Measurements from ENCODE around the gene PTGER1.

PTGER1 gene

GRCh38 chr19:14477418-14478112 is 2.4 kb upstream of the PTGER1 start:
- H3K36me3 ChIP-seq (ENCODE audit: insufficient read depth, low read length) = peaks cover 22% of the 10 kb centered on the region
- H3K4me1 ChIP-seq (ENCODE audit: insufficient read depth, low read length, severe bottlenecking) = peaks cover 8% of the 10 kb centered on the region
- TF ChIP-seq CTCF (IDR thresholded peaks at IDR 0.05; ENCODE audit: low read length) (no peak), EZH2 (IDR thresholded peaks at IDR 0.05; ENCODE audit: borderline replicate concordance, low read length) (no peak)
- H3K27me3 ChIP-seq (ENCODE audit: insufficient read depth, low read length) = peaks cover 6% of the 10 kb centered on the region; the same call in 1 of the 2 replicates
- no peak overlapping the region for H3K4me2 ChIP-seq (ENCODE audit: low read length)
- no peaks in the 10 kb centered on the region for H3K9me2 ChIP-seq (ENCODE audit: low read depth, low read length)
- H3K27ac ChIP-seq (ENCODE audit: low read depth, low read length, poor library complexity, severe bottlenecking) = no peak overlapping the region
- H4K20me1 ChIP-seq (ENCODE audit: insufficient read depth, low read length) = no peaks in the 10 kb centered on the region
- no peaks in the 10 kb centered on the region for H3F3A ChIP-seq (ENCODE audit: insufficient read depth, low read length)
- H3K4me3 ChIP-seq (ENCODE audit: low read depth, low read length, poor library complexity, severe bottlenecking) = no peak overlapping the region
- no peak overlapping the region for H3K9ac ChIP-seq (ENCODE audit: low read length)
- no peak overlapping the region for H2AFZ ChIP-seq (ENCODE audit: low read length)
- H3K9me3 ChIP-seq (ENCODE audit: low read length) = no peaks in the 10 kb centered on the region
- H3K79me2 ChIP-seq (ENCODE audit: insufficient read depth, low read length) = no peaks in the 10 kb centered on the region

GRCh38 chr19:14476673-14477401 is 1.7 kb upstream of the PTGER1 start:
- H3K4me1 ChIP-seq (ENCODE audit: insufficient read depth, low read length, severe bottlenecking) = peaks cover 15% of the 10 kb centered on the region
- H3K27ac ChIP-seq (ENCODE audit: low read depth, low read length, poor library complexity, severe bottlenecking) = no peak overlapping the region
- no peaks in the 10 kb centered on the region for H3K79me2 ChIP-seq (ENCODE audit: insufficient read depth, low read length)
- H3K27me3 ChIP-seq (ENCODE audit: insufficient read depth, low read length) = peaks cover 6% of the 10 kb centered on the region; the same call in 1 of the 2 replicates
- H4K20me1 ChIP-seq (ENCODE audit: insufficient read depth, low read length) = no peaks in the 10 kb centered on the region
- no peaks in the 10 kb centered on the region for H3K9me3 ChIP-seq (ENCODE audit: low read length)
- H3K4me2 ChIP-seq (ENCODE audit: low read length) = no peak overlapping the region
- no peak overlapping the region for H3K9ac ChIP-seq (ENCODE audit: low read length)
- H2AFZ ChIP-seq (ENCODE audit: low read length) = no peak overlapping the region
- H3K4me3 ChIP-seq (ENCODE audit: low read depth, low read length, poor library complexity, severe bottlenecking) = no peak overlapping the region
- H3K36me3 ChIP-seq (ENCODE audit: insufficient read depth, low read length) = peaks cover 17% of the 10 kb centered on the region
- no peaks in the 10 kb centered on the region for H3K9me2 ChIP-seq (ENCODE audit: low read depth, low read length)
- TF ChIP-seq EZH2 (IDR thresholded peaks at IDR 0.05; ENCODE audit: borderline replicate concordance, low read length) (no peak), CTCF (IDR thresholded peaks at IDR 0.05; ENCODE audit: low read length) (no peak)
- H3F3A ChIP-seq (ENCODE audit: insufficient read depth, low read length) = no peaks in the 10 kb centered on the region

DNA sequence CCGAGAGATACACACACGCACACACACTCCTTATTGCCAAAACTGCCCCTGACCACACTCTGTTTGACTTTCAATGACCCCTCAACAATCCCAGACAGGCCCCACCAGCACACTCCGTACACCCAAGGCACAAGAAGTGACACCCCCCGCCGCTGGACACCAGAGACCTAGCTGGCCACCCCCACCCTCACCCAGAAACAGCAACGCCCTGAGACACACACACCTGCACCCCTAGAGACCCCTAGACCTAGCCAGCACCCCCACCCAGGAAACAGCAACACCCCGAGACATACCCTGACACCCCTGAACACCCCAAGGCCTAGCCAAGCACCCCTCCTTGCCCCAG is 1.1 kb upstream of the PTGER1 start:
- Histone ChIP-seq H3K4me1 (ENCODE audit: insufficient read depth, low read length, severe bottlenecking) (peaks cover 16% of the 10 kb centered on the region), H3K9me3 (ENCODE audit: low read length) (no peaks in the 10 kb centered on the region), H3K27ac (ENCODE audit: low read depth, low read length, poor library complexity, severe bottlenecking) (no peak overlapping the region), H3K79me2 (ENCODE audit: insufficient read depth, low read length) (no peaks in the 10 kb centered on the region), H3K4me2 (ENCODE audit: low read length) (no peak overlapping the region), H3K4me3 (ENCODE audit: low read depth, low read length, poor library complexity, severe bottlenecking) (no peak overlapping the region), H3K9ac (ENCODE audit: low read length) (no peak overlapping the region), H3K27me3 (ENCODE audit: insufficient read depth, low read length) (peaks cover 6% of the 10 kb centered on the region; the same call in 1 of the 2 replicates), H2AFZ (ENCODE audit: low read length) (no peak overlapping the region), H4K20me1 (ENCODE audit: insufficient read depth, low read length) (no peaks in the 10 kb centered on the region), H3K36me3 (ENCODE audit: insufficient read depth, low read length) (peaks cover 15% of the 10 kb centered on the region), H3K9me2 (ENCODE audit: low read depth, low read length) (no peaks in the 10 kb centered on the region), H3F3A (ENCODE audit: insufficient read depth, low read length) (no peaks in the 10 kb centered on the region)
- TF ChIP-seq EZH2 (IDR thresholded peaks at IDR 0.05; ENCODE audit: borderline replicate concordance, low read length) (no peak), CTCF (IDR thresholded peaks at IDR 0.05; ENCODE audit: low read length) (no peak)
